A549 (cell line): ENCODE measurements around the gene ZNHIT6.

ENCODE experiments used
- CEBPB ChIP-seq, 2 experiments: fragments of >200 bp in 1 of 2; sonication (Bioruptor Twin) in 1 of 2; formaldehyde crosslinking in 1 of 2; IDR thresholded peaks; 2 replicates each; pipeline ENCODE4 v1.6.1; 2012 to 2016
- POLR2AphosphoS2 ChIP-seq: conservative IDR thresholded peaks from 2 replicates; pipeline ENCODE4 v1.6.1; 2012; ENCODE audit warnings: low read length, improper control_type of control experiment, inconsistent platforms
- RAD21 ChIP-seq, 2 experiments: fragments of >200 bp in 1 of 2; sonication (Bioruptor Twin) in 1 of 2; formaldehyde crosslinking in 1 of 2; IDR thresholded peaks in 1 of 2; conservative IDR thresholded peaks in 1 of 2; 2 replicates in 1 of 2; 3 replicates in 1 of 2; pipeline ENCODE4 v1.6.1; 2012 to 2018; ENCODE audit warnings: inconsistent platforms in 1 of 2
- ZFP36 ChIP-seq: fragments of 450-650 bp; IDR thresholded peaks from 2 replicates; pipeline ENCODE4 v1.6.1; 2014; ENCODE audit warnings: borderline replicate concordance; ENCODE audit not compliant: partially characterized antibody
- TF ChIP-seq, protein P1 (sequence below): IDR thresholded peaks from 2 replicates; pipeline ENCODE4 v1.6.1; 2012
- TF ChIP-seq, protein P2 (sequence below): fragments of >200 bp; sonication (Bioruptor Twin); formaldehyde crosslinking; IDR thresholded peaks from 3 replicates; pipeline ENCODE4 v1.5.1; 2016

DNA sequence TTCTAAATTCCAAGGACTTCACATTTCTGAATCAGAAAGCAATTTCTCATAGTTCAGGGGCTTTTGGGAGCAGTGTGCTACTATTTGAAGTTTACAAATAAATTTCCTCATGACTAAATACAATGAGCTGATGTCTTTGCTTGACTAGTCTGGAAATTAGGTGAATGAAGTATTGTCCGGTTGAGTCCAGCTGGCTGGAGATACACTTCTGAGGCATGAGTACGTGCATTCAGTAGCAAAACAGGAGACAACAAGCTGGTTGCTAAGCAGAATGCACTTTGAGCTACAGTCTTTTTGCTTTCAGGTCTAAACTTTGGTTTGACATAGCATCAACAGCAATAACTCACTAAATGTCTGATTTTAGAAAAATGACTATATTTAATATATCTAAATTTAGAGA, 27.1 kb downstream of the ZNHIT6 start:
- TF ChIP-seq, protein P1, sequence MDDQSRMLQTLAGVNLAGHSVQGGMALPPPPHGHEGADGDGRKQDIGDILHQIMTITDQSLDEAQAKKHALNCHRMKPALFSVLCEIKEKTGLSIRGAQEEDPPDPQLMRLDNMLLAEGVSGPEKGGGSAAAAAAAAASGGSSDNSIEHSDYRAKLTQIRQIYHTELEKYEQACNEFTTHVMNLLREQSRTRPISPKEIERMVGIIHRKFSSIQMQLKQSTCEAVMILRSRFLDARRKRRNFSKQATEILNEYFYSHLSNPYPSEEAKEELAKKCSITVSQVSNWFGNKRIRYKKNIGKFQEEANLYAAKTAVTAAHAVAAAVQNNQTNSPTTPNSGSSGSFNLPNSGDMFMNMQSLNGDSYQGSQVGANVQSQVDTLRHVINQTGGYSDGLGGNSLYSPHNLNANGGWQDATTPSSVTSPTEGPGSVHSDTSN = no peak
- TF ChIP-seq, protein P2, sequence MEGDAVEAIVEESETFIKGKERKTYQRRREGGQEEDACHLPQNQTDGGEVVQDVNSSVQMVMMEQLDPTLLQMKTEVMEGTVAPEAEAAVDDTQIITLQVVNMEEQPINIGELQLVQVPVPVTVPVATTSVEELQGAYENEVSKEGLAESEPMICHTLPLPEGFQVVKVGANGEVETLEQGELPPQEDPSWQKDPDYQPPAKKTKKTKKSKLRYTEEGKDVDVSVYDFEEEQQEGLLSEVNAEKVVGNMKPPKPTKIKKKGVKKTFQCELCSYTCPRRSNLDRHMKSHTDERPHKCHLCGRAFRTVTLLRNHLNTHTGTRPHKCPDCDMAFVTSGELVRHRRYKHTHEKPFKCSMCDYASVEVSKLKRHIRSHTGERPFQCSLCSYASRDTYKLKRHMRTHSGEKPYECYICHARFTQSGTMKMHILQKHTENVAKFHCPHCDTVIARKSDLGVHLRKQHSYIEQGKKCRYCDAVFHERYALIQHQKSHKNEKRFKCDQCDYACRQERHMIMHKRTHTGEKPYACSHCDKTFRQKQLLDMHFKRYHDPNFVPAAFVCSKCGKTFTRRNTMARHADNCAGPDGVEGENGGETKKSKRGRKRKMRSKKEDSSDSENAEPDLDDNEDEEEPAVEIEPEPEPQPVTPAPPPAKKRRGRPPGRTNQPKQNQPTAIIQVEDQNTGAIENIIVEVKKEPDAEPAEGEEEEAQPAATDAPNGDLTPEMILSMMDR = no peak
- TF ChIP-seq POLR2AphosphoS2 (no peak), CEBPB (IDR thresholded peaks at IDR 0.05) (no peak), RAD21 (conservative IDR thresholded peaks at IDR 0.05 in 1 of 2, IDR thresholded peaks at IDR 0.05 in 1 of 2) (no peak), ZFP36 (no peak)
